B cell (primary cell): Measurements from ENCODE around the gene PDHX.

ENCODE experiments used
- EZH2 ChIP-seq: IDR thresholded peaks from 2 replicates; pipeline ENCODE4 v1.6.1; 2012; ENCODE audit warnings: borderline replicate concordance, low read depth, mild to moderate bottlenecking, moderate library complexity, low read length; ENCODE audit not compliant: insufficient read depth, poor library complexity, severe bottlenecking
- TF ChIP-seq, protein P1 (sequence below): fragments of 200-600 bp; IDR thresholded peaks from one replicate; pipeline ENCODE4 v1.8.0; 2022; ENCODE audit warnings: antibody characterized with exemption, mild to moderate bottlenecking

DNA sequence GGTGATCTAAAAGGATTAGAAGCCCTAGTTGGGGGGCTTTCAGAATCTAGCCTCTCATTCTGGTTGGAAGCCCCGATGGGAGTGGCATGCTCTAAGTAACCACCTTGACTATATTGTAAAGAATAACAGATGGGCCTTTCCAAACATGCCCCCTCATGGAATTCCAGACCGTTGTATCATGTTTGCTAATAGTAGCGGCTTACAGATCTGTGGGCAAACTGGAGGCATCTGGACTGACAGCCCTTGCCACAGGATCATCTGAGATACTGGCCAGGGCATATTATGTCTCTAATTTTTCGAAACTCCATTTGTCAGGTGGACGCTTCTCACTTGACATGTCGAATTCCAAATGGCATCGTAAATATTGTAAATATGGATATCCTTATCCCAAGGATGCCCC is 10.8 kb upstream of the PDHX start:
- TF ChIP-seq, protein P1, sequence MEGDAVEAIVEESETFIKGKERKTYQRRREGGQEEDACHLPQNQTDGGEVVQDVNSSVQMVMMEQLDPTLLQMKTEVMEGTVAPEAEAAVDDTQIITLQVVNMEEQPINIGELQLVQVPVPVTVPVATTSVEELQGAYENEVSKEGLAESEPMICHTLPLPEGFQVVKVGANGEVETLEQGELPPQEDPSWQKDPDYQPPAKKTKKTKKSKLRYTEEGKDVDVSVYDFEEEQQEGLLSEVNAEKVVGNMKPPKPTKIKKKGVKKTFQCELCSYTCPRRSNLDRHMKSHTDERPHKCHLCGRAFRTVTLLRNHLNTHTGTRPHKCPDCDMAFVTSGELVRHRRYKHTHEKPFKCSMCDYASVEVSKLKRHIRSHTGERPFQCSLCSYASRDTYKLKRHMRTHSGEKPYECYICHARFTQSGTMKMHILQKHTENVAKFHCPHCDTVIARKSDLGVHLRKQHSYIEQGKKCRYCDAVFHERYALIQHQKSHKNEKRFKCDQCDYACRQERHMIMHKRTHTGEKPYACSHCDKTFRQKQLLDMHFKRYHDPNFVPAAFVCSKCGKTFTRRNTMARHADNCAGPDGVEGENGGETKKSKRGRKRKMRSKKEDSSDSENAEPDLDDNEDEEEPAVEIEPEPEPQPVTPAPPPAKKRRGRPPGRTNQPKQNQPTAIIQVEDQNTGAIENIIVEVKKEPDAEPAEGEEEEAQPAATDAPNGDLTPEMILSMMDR, result no peak
- TF ChIP-seq EZH2, result no peak
